HG03565 (cell line): ENCODE data around the gene ANKRD22.

ENCODE experiments used
- ATAC-seq: cut with Tn5 transposase; IDR thresholded peaks from one replicate; pipeline ENCODE4 v1.9.1; 2021; ENCODE audit warnings: mild to moderate bottlenecking, moderate library complexity; ENCODE audit not compliant: unreplicated experiment

Gene ANKRD22

GRCh38 chr10:88879534-88880281, 28.1 kb upstream of the ANKRD22 start, which contains the start of gene STAMBPL1:
Gene STAMBPL1 (plus strand): TSS chr10:88880245. CDS start chr10:88901709, 21,464 bp downstream.
- ATAC-seq: peak; percentile 24

- ATAC-seq: no peak
These were observed 25.7 kb upstream of the ANKRD22 start for GRCh38 chr10:88877298-88877697.

DNA sequence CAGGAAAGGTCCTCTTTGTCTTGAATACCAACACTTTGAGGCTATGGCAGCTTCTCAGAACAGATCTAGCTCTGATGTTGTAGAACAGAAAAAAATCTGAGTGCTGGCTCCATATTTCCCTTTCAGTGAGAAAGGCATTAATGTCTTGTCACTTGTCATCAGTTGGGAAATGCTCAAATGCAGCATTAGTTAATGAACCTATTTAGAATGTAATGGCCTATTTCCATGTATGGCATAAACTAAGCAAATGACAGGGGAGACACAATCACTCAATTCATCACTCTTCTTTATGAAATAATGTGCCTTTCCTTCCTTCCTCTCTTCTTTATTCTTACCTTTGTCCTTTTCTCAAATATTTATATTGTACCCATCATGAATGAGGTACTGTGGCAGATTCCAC, 23.4 kb upstream of the ANKRD22 start:
- ATAC-seq: no peak

- ATAC-seq: no peak
These were observed 22.6 kb upstream of the ANKRD22 start for GRCh38 chr10:88874281-88874680.

DNA sequence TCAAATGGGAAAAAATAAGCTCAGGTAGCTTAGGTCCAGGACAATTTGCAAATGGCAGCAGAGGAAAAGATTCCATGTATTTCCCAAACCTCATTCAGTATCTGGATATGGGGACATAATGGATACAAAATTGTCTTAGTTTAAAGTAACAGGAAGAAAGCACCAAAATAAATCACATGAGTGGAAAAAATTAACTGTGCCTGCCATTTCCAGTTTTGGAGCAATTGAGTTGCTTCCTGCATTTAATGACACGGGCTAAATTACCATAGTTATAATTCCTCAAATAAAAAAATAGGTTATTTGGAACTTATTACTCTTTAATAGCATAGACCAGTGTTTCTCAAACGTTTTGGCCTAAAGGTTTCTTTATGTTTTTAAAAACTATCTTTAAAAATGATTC, 22.1 kb upstream of the ANKRD22 start:
- no peak for ATAC-seq

DNA sequence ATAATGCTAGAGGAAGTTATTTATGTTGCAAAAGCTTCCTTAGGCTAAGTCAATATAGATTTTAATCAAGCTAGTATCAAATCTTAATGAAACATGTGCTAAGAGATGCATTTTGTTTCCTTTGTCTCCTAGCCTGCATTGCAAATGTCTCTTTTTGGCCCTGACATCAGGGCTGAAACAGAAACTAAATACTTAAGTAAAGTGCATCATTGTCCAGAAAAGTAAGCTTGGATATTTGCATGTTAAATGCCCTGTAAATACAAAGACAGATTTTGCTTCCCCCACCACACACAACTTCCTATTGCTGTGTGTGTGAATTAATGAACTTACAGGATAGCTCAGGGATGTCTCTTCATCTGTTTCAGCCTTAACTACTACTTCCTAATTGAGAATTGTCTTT, 18.4 kb upstream of the ANKRD22 start:
- no peak for ATAC-seq

- no peak for ATAC-seq
These were observed 14.8 kb upstream of the ANKRD22 start for GRCh38 chr10:88866454-88866853.

- ATAC-seq: no peak
These were observed 13.7 kb upstream of the ANKRD22 start for GRCh38 chr10:88865281-88865876.

DNA sequence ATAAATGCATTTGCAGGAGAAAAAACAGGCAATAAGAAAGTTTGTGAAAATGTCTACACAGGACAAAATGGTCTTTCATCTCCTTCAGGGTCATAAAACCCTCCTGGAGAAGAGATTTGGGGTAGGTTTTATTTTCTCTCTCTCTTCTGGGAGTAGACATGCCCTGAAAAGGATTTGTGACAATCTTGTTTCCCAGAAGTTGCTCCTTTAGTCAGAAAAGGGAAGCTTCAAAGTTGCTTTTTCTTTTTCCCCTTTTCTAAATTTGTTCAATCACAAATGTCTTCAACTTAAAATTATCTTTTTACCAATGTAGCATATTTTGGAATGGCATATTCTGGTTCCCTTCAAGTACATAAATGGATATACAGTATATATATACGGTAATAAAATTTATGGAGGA, 9.4 kb upstream of the ANKRD22 start:
- ATAC-seq: no peak

- no peak for ATAC-seq
These were observed 6.8 kb upstream of the ANKRD22 start for GRCh38 chr10:88858491-88858890.

GRCh38 chr10:88857831-88858230, 6.2 kb upstream of the ANKRD22 start:
- ATAC-seq: no peak

DNA sequence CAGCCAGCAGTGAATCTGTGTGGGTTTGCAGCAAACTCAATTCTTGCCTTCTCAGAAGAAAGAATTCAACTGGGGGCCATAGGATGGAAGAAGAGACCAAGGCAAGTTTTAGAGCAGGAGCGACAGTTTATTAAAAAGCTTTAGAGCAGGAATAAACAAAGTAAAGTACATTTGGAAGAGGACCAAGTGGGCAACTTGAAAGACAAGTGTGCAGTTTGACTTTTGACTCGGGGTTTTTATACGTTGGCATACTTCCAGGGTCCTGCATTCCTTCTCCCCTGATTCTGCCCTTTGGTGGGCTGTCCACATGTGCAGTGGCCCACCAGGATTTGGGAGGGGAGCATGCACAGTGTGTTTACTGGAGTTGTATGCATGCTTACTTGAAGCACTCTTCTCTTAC, 3.0 kb upstream of the ANKRD22 start:
- no peak for ATAC-seq

DNA sequence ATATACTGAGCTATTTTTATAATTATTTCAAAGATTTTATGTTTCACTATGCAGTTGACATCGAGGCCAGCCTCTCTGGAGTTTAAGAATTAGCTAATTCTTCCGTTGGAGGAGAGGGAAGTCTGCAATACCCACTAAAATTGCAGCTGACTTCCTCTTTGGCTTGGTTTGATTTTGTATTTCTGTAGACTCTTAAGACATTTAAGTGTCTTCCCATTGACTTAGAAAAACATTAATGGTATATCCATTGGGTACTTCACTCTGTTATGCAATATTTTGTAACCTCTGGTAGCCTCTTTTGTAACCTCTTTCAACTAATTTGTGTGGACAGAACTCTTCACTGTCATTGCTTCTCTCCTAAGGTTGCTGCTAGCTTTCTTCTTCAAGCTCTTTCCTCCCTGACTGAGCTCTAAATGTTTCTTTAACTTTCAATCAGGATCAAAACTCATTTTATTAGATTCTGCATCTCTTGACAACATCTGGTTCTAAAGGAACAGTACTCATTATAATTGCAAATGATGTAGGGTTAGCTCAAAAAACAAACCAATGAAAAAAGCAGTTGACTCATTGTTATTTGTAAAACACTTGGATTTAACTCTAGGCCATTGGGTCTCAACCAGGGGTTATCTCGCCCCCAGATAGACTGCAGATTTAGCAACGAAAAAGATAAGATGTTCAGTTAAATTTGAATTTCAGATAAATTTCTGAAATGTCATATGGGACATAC, 1.7 kb upstream of the ANKRD22 start:
- no peak for ATAC-seq

- ATAC-seq: no peak
These were observed 683 bp upstream of the ANKRD22 start for GRCh38 chr10:88852327-88852726.

DNA sequence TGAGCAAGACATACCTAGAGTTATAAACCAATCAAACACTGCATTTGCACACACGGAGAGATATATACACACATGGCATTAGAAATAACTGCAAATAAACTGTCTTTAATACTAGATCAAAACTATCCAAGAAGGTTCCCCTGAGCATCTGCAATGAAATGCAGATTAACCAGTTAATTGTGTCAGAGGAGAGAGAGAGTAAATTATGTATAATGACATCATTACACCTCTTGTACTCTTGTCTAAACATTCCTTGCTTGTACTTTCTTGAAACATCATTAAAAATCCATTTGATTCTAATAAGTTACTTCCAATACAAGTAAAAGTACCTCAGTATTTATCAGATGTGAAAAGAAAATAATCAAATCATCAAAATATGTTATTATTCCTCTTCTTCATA, 932 bp downstream of the ANKRD22 start:
- no peak for ATAC-seq

DNA sequence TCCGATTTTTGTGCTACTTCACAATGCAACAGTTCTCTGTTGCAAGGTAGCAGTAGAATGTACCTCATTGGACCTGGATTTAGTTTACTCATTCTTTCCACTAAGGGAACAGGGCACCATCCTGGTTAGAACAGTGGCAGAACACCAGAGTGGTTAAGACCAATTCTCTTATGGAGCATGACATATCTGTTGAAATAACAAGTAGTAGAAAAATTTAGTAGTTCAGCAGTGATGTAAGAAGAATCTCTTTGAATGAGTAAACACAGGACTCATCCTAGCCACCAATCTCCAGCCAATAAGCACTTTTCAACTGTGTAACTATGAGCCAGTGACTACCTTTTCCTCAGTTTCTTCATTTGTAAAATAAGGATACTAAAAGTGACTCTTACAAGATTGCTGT, 2.4 kb downstream of the ANKRD22 start:
- no peak for ATAC-seq

GRCh38 chr10:88848499-88848898, 3.1 kb downstream of the ANKRD22 start:
- ATAC-seq: no peak

GRCh38 chr10:88843171-88843570, 8.5 kb downstream of the ANKRD22 start:
- ATAC-seq: no peak

DNA sequence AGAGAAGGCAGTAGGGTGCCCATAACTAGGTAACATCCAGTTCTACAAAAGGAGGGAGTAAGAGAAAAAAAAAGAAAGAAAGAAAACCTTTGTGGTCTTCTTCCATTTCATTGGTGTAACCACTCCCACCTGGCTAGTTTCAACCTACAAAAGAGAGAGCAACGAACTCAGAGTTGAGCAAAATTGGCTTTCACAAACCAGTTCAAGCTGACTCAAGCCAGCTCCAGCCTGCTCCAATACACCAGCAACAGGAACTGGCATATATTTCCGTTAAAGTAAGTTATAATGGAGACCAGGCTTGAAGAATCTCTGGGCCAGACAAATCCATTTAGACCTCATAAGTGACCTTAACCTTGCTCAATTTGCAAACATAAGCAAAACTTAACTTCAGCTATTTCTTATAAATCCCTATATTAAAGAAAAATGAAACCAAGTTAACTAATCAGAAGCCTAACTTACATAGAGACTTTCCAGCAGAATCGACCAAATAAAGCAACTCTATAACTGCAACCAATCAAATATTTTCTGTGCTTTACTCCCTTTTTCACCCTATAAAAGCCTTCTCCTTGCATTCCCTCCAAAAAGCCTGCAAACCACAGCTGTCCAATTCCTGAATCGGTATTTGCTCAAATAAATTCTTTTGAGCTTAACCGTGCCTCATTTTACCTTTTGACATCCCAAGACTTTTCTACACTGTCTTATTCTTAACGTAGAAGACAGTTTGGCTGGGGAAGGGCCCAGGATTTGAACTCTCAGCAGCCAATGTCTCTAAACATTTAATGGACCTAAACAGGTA, 10.1 kb downstream of the ANKRD22 start:
- no peak for ATAC-seq

- no peak for ATAC-seq
These were observed 10.8 kb downstream of the ANKRD22 start for GRCh38 chr10:88840881-88841280.

GRCh38 chr10:88840104-88840503, 11.5 kb downstream of the ANKRD22 start:
- ATAC-seq: no peak
